Trophoblast cell (in vitro differentiated cells and primary cell): Measurements from ENCODE around the gene OR8G1.
"Not testable (repeated sequence)": the region's sequence is repeated elsewhere in the genome, so short reads cannot be mapped to it uniquely, and the experiment has no call there.

ENCODE experiments used
- DNase-seq, 2 donors: peaks; one replicate each; pipeline ENCODE4 v3.0.0-alpha.2; 2016
- H2AFZ ChIP-seq: 2 replicates; pipeline ENCODE4 v1.6.1; 2013; ENCODE audit warnings: low read length, moderate library complexity, mild to moderate bottlenecking; ENCODE audit not compliant: insufficient read depth, poor library complexity
- H2AK5ac ChIP-seq: 2 replicates; pipeline ENCODE4 v1.6.1; 2013; ENCODE audit warnings: mild to moderate bottlenecking, low read length
- H2BK120ac ChIP-seq: 2 replicates; pipeline ENCODE4 v1.6.1; 2013; ENCODE audit warnings: low read length, mild to moderate bottlenecking, moderate library complexity; ENCODE audit not compliant: insufficient read depth, poor library complexity
- H2BK12ac ChIP-seq: 2 replicates; pipeline ENCODE4 v1.6.1; 2013; ENCODE audit warnings: mild to moderate bottlenecking, low read length, moderate library complexity
- H2BK5ac ChIP-seq: 2 replicates; pipeline ENCODE4 v1.6.1; 2013; ENCODE audit warnings: low read length, low read depth, moderate library complexity, mild to moderate bottlenecking; ENCODE audit not compliant: poor library complexity
- H3K14ac ChIP-seq: 2 replicates; pipeline ENCODE4 v1.6.1; 2013; ENCODE audit warnings: mild to moderate bottlenecking, low read length
- H3K18ac ChIP-seq: 2 replicates; pipeline ENCODE4 v1.6.1; 2013; ENCODE audit warnings: mild to moderate bottlenecking, low read length
- H3K23ac ChIP-seq: 2 replicates; pipeline ENCODE4 v1.6.1; 2013; ENCODE audit warnings: low read length
- H3K27ac ChIP-seq: 2 replicates; pipeline ENCODE4 v1.5.1; 2013; ENCODE audit warnings: low read depth, mild to moderate bottlenecking, inconsistent platforms, low read length, moderate library complexity
- H3K27me3 ChIP-seq: 2 replicates; pipeline ENCODE4 v1.6.1; 2013; ENCODE audit warnings: inconsistent platforms, mild to moderate bottlenecking, low read length, moderate library complexity; ENCODE audit not compliant: insufficient read depth
- H3K36me3 ChIP-seq, 2 experiments: 1 replicate in 1 of 2; 2 replicates in 1 of 2; pipeline ENCODE4 v1.6.1; 2013; ENCODE audit warnings: low read length in 2 of 2, mild to moderate bottlenecking in 2 of 2, moderate library complexity in 1 of 2; ENCODE audit not compliant: insufficient read depth in 2 of 2, control insufficient read depth in 1 of 2
- H3K4ac ChIP-seq: 2 replicates; pipeline ENCODE4 v1.6.1; 2013; ENCODE audit warnings: low read depth, mild to moderate bottlenecking, low read length, moderate library complexity
- H3K4me1 ChIP-seq, 2 experiments: 1 replicate in 1 of 2; 2 replicates in 1 of 2; pipeline ENCODE4 v1.6.1; 2013; ENCODE audit warnings: low read length in 2 of 2, mild to moderate bottlenecking in 2 of 2, moderate library complexity in 1 of 2; ENCODE audit not compliant: insufficient read depth in 2 of 2, control insufficient read depth in 1 of 2
- H3K4me2 ChIP-seq: 2 replicates; pipeline ENCODE4 v1.6.1; 2013; ENCODE audit warnings: inconsistent platforms, mild to moderate bottlenecking, low read length, moderate library complexity
- H3K4me3 ChIP-seq: 2 replicates; pipeline ENCODE4 v1.5.1; 2013; ENCODE audit warnings: mild to moderate bottlenecking, low read depth, low read length, inconsistent platforms
- H3K79me1 ChIP-seq: one replicate; pipeline ENCODE4 v1.6.1; 2013; ENCODE audit warnings: low read length
- H3K79me2 ChIP-seq: 2 replicates; pipeline ENCODE4 v1.6.1; 2013; ENCODE audit warnings: low read length, mild to moderate bottlenecking; ENCODE audit not compliant: control insufficient read depth, insufficient read depth, poor library complexity
- H3K9ac ChIP-seq: 2 replicates; pipeline ENCODE4 v1.6.1; 2013; ENCODE audit warnings: mild to moderate bottlenecking, low read length
- H3K9me3 ChIP-seq: 2 replicates; pipeline ENCODE4 v1.6.1; 2013; ENCODE audit warnings: low read depth, mild to moderate bottlenecking, control low read depth, inconsistent platforms, low read length; ENCODE audit not compliant: insufficient read depth
- H4K12ac ChIP-seq: 2 replicates; pipeline ENCODE4 v1.6.1; 2013; ENCODE audit warnings: low read depth, mild to moderate bottlenecking, low read length, moderate library complexity
- H4K8ac ChIP-seq: 2 replicates; pipeline ENCODE4 v1.6.1; 2013; ENCODE audit warnings: low read depth, mild to moderate bottlenecking, low read length, moderate library complexity
- H4K91ac ChIP-seq: one replicate; pipeline ENCODE4 v1.6.1; 2013; ENCODE audit warnings: low read depth, mild to moderate bottlenecking, low read length, moderate library complexity
- WGBS: extraction: QIAGEN DNeasy Blood & Tissue Kit; methylation state at CpG from one replicate; pipeline ENCODE4 v1.1.7; 2013; ENCODE audit warnings: missing lambda C conversion rate; ENCODE audit not compliant: insufficient read length, insufficient coverage; ENCODE audit errors: extremely low coverage; 5-methylcytosine and 5-hydroxymethylcytosine counted together

OR8G1 gene

DNA sequence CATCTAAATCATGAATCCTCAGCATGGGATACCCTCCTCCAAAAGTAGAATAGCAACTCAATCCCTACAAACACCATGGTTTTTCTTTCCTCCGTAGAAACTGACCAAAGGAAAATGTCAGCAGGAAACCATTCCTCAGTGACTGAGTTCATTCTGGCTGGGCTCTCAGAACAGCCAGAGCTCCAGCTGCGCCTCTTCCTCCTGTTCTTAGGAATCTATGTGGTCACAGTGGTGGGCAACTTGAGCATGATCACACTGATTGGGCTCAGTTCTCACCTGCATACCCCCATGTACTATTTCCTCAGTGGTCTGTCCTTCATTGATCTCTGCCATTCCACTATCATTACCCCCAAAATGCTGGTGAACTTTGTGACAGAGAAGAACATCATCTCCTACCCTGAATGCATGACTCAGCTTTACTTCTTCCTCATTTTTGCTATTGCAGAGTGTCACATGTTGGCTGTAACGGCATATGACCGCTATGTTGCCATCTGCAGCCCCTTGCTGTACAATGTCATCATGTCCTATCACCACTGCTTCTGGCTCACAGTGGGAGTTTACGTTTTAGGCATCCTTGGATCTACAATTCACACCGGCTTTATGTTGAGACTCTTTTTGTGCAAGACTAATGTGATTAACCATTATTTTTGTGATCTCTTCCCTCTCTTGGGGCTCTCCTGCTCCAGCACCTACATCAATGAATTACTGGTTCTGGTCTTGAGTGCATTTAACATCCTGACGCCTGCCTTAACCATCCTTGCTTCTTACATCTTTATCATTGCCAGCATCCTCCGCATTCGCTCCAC is 16.1 kb upstream of the OR8G1 start:
- H3K36me3 ChIP-seq, H3K4me3 ChIP-seq, H4K8ac ChIP-seq, H3K18ac ChIP-seq, H3K4ac ChIP-seq, H3K79me2 ChIP-seq, H3K14ac ChIP-seq, H2BK120ac ChIP-seq, H4K12ac ChIP-seq, H3K4me1 ChIP-seq, H2AK5ac ChIP-seq, H3K79me1 ChIP-seq, H3K9ac ChIP-seq, H3K23ac ChIP-seq, H2BK5ac ChIP-seq, H2BK12ac ChIP-seq, H2AFZ ChIP-seq, H3K9me3 ChIP-seq, H3K27ac ChIP-seq, H4K91ac ChIP-seq, H3K4me2 ChIP-seq, H3K27me3 ChIP-seq: not testable (repeated sequence)
- peak; percentile 3 to 40 for DNase-seq
- WGBS, result no CpG with 5 or more reads among the region's 9 CpGs

DNA sequence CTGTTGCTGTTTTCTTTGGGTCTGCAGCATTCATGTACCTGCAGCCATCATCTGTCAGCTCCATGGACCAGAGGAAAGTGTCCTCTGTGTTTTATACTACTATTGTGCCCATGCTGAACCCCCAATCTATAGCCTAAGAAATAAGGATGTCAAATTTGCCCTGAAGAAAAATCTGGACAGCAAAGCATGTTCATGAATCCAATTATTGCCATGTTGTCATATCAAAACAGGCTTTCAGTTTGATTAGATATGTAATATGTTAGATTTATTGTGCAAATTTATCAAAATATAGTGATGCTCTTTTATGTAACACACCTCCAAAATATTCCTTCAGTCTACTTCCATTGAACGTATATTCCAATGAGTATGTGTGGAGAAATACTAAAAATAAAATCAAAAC is 15.4 kb upstream of the OR8G1 start:
- Histone ChIP-seq H2AK5ac (no peak overlapping the region), H3K4ac (no peak overlapping the region), H3K79me1 (no peaks in the 10 kb centered on the region), H2BK120ac (no peak overlapping the region), H3K36me3 (no peaks in the 10 kb centered on the region), H3K27ac (no peak overlapping the region), H3K18ac (no peak overlapping the region), H3K27me3 (no peaks in the 10 kb centered on the region), H3K14ac (no peak overlapping the region), H2BK12ac (no peak overlapping the region), H3K79me2 (no peaks in the 10 kb centered on the region), H4K8ac (no peak overlapping the region), H2AFZ (no peak overlapping the region), H3K9ac (no peak overlapping the region), H3K23ac (no peak overlapping the region), H3K4me2 (no peak overlapping the region), H3K4me3 (no peak overlapping the region), H4K91ac (no peak overlapping the region), H3K9me3 (no peaks in the 10 kb centered on the region), H4K12ac (no peak overlapping the region), H2BK5ac (no peak overlapping the region), H3K4me1 (no peaks in the 10 kb centered on the region)
- WGBS, result no CpG with 5 or more reads among the region's 1 CpG
- no peak for DNase-seq

DNA sequence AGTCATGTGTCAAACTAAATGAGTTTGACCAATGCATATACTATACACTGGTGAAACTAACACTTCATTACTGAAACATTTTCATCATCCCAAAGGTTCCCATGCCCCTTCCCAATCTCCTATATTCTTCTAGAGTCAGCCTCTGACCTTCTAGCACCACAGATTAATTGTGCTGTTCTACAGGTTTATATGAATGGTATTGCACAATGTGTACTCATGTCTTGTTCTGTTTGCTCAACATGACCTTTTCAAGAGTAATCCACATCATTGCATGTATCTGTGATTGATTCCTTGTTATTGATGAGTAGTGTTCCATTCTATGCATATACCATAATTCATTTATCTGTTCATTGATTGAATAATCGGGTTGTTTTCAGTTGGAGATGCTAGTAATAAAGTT is 7.5 kb upstream of the OR8G1 start:
- Histone ChIP-seq H3K27ac (no peak overlapping the region), H3K36me3 (no peaks in the 10 kb centered on the region)

DNA sequence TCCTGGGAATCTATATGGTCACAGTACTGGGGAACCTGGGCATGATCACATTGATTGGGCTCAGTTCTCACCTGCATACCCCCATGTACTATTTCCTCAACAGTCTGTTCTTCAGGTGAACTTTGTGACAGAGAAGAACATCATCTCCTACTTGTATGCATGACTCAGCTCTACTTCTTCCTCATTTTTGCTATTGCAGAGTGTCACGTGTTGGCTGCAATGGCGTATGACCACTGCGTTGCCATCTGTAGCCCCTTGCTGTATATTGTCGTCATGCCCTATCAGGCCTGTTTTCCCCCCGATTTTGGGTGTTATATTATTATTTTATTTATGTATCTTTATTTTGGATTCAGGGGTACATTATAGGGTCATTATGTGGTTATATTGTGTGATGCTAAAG is 2.4 kb upstream of the OR8G1 start:
- H2BK120ac ChIP-seq, result no peak overlapping the region
- no peak overlapping the region for H2BK5ac ChIP-seq
- DNase-seq, result no peak
- no peaks in the 10 kb centered on the region for H3K9me3 ChIP-seq
- H2AFZ ChIP-seq, result no peak overlapping the region
- no peak overlapping the region for H3K4me3 ChIP-seq
- H3K4me2 ChIP-seq, result no peak overlapping the region
- H3K9ac ChIP-seq, result no peak overlapping the region
- H3K18ac ChIP-seq, result no peak overlapping the region
- H3K27me3 ChIP-seq, result no peaks in the 10 kb centered on the region
- no peaks in the 10 kb centered on the region for H3K4me1 ChIP-seq
- no peak overlapping the region for H3K23ac ChIP-seq
- no peak overlapping the region for H4K8ac ChIP-seq
- H2BK12ac ChIP-seq, result no peak overlapping the region
- no peak overlapping the region for H3K27ac ChIP-seq
- H4K91ac ChIP-seq, result no peak overlapping the region
- no peaks in the 10 kb centered on the region for H3K79me2 ChIP-seq
- no peaks in the 10 kb centered on the region for H3K36me3 ChIP-seq
- no peak overlapping the region for H4K12ac ChIP-seq
- no peak overlapping the region for H2AK5ac ChIP-seq
- no peaks in the 10 kb centered on the region for H3K79me1 ChIP-seq
- no peak overlapping the region for H3K14ac ChIP-seq
- no peak overlapping the region for H3K4ac ChIP-seq
- WGBS, result no CpG with 5 or more reads among the region's 5 CpGs

More for the DNA sequence above, 7.5 kb upstream of the OR8G1 start:
- H3K4me2 ChIP-seq, result no peak overlapping the region
- H3K79me1 ChIP-seq, result no peaks in the 10 kb centered on the region
- no peak overlapping the region for H2AK5ac ChIP-seq
- H3K23ac ChIP-seq, result no peak overlapping the region
- DNase-seq, result no peak
- WGBS, result no CpG with 5 or more reads among the region's 1 CpG
- H2BK5ac ChIP-seq, result no peak overlapping the region
- H3K18ac ChIP-seq, result no peak overlapping the region
- H3K9me3 ChIP-seq, result no peaks in the 10 kb centered on the region
- H4K12ac ChIP-seq, result no peak overlapping the region
- no peak overlapping the region for H3K4me3 ChIP-seq
- no peaks in the 10 kb centered on the region for H3K27me3 ChIP-seq
- H3K4me1 ChIP-seq, result no peaks in the 10 kb centered on the region
- H4K8ac ChIP-seq, result no peak overlapping the region
- H3K4ac ChIP-seq, result no peak overlapping the region
- no peak overlapping the region for H3K9ac ChIP-seq
- H3K14ac ChIP-seq, result no peak overlapping the region
- H4K91ac ChIP-seq, result no peak overlapping the region
- no peak overlapping the region for H2AFZ ChIP-seq
- H2BK120ac ChIP-seq, result no peak overlapping the region
- H2BK12ac ChIP-seq, result no peak overlapping the region
- H3K79me2 ChIP-seq, result no peaks in the 10 kb centered on the region
